ENCODE measurements around the gene CEP152. TPM values are rescaled to one million over a fixed set of nuclear protein-coding genes. Genes with fewer than 3 reads are reported as not detected.

Gene CEP152
- total RNA-seq, 1 experiment from 2014 or later = 13.9 TPM

GRCh38 chr15:48784756-48785155 is 26.1 kb downstream of the CEP152 start:
- DNase-seq (ENCODE audit: low read depth, low spot score) (no peak), ATAC-seq (no peak)
- POLR2A ChIA-PET = no interaction called here
- Histone ChIP-seq H3K9me3 (ENCODE audit: control insufficient read depth, insufficient read depth, low read depth, low read length) (no peaks in the 10 kb centered on the region), H3K4me3 (ENCODE audit: low read depth in 2 of 2, low read length in 2 of 2) (no peak overlapping the region), H3K4me1 (ENCODE audit: control insufficient read depth, insufficient read depth, low read length) (no peaks in the 10 kb centered on the region), H3K36me3 (ENCODE audit: control insufficient read depth, insufficient read depth, low read length) (peaks cover 18% of the 10 kb centered on the region), H3K27me3 (ENCODE audit: control insufficient read depth, insufficient read depth, low read length) (no peaks in the 10 kb centered on the region), H3K27ac (ENCODE audit: low read length) (no peak overlapping the region)
- in situ Hi-C loops (cut with HindIII; ENCODE audit: low pct_unique_long_range_greater_than_20kb, low sequenced_read_pairs) (no loop called here), intact Hi-C loops (cut with micrococcal nuclease; ENCODE audit: unreplicated experiment) (no loop called here)
- no TSS peak for BruUV-seq (replicated peaks)
- CTCF ChIA-PET = no interaction called here
- TF ChIP-seq CTCF (IDR thresholded peaks at IDR 0.05) = no peak
- no peak for TF ChIP-seq POLR2AphosphoS5 (IDR thresholded peaks at IDR 0.05; ENCODE audit: low read depth, low read length)
- TF ChIP-seq REST (IDR thresholded peaks at IDR 0.05; ENCODE audit: insufficient read depth in 1 of 2, low read depth in 2 of 2, low read length in 1 of 2) = no peak
- no peak for TF ChIP-seq TCF7L2 (IDR thresholded peaks at IDR 0.05; ENCODE audit: low read depth, low read length)
- no peak for TF ChIP-seq SIN3A (IDR thresholded peaks at IDR 0.05; ENCODE audit: borderline replicate concordance, insufficient read depth, low read depth, low read length)

GRCh38 chr15:48782911-48783310 is 28.0 kb downstream of the CEP152 start:
- no peaks in the 10 kb centered on the region for H3K27me3 ChIP-seq (ENCODE audit: control insufficient read depth, insufficient read depth, low read length)
- H3K4me1 ChIP-seq (ENCODE audit: control insufficient read depth, insufficient read depth, low read length) = no peaks in the 10 kb centered on the region
- peaks cover 18% of the 10 kb centered on the region for H3K36me3 ChIP-seq (ENCODE audit: control insufficient read depth, insufficient read depth, low read length)
- BruUV-seq (replicated peaks) = no TSS peak
- no peak overlapping the region for H3K4me3 ChIP-seq (ENCODE audit: low read depth in 2 of 2, low read length in 2 of 2)
- ATAC-seq (no peak), DNase-seq (ENCODE audit: low read depth, low spot score) (no peak)
- TF ChIP-seq CTCF (IDR thresholded peaks at IDR 0.05) (no peak), REST (IDR thresholded peaks at IDR 0.05; ENCODE audit: insufficient read depth in 1 of 2, low read depth in 2 of 2, low read length in 1 of 2) (no peak)
- H3K27ac ChIP-seq (ENCODE audit: low read length) = no peak overlapping the region
- intact Hi-C loops (cut with micrococcal nuclease; ENCODE audit: unreplicated experiment) = no loop called here
- H3K9me3 ChIP-seq (ENCODE audit: control insufficient read depth, insufficient read depth, low read depth, low read length) = no peaks in the 10 kb centered on the region
- in situ Hi-C loops (cut with HindIII; ENCODE audit: low pct_unique_long_range_greater_than_20kb, low sequenced_read_pairs) = no loop called here
- POLR2A ChIA-PET = no interaction called here
- CTCF ChIA-PET = interaction anchor here (0.6 kb wide), 1 partner anchor 34 kb away, joined by 3 read pairs; no protein-coding TSS in a partner anchor
